Fibroblast of gingiva (primary cell): ENCODE data around the gene CACNA1B.

Experiments
- DNase-seq: peaks from one replicate; pipeline ENCODE4 v3.0.0-alpha.2; 2011; ENCODE audit warnings: low read depth

The CACNA1B gene

DNA sequence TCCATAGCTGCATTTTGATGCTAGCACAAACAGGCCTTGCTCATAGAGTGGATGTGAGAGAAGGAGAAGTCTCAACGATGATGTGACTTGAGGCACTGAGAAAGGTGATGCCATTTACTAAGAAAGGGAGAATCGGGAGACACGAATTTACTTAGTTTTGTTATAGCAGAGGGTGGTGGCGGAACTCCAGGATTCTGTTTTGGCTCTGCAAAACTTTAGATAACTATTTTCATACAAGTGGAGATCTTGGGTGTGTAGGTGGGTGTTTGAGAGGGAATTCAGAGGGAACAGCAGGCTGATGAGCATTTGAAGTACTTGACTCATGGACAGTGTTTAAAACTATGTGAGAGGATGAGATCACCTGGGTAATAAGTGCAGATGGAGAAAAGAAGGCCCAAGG is 43.2 kb downstream of the CACNA1B start:
- DNase-seq = no peak

DNA sequence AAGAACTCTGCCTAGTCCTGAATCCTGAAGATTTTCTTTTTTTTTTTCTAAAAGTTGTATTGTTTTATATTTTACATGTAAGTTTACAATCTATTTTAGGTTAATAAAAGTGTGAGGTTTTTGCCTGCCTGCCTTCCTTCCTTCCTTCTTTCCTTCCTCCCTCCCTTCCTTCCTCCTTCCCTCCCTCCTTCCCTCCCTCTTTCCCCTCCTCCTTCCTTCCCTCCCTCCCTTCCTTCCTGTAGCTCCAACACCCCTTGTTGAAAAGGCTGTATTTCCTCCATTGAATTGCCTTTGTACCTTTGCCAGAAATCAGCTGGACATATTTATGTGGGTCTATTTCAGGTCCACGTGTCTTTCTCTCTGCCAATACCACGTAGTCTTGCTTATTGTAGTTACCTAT is 46.6 kb downstream of the CACNA1B start:
- DNase-seq = no peak

DNA sequence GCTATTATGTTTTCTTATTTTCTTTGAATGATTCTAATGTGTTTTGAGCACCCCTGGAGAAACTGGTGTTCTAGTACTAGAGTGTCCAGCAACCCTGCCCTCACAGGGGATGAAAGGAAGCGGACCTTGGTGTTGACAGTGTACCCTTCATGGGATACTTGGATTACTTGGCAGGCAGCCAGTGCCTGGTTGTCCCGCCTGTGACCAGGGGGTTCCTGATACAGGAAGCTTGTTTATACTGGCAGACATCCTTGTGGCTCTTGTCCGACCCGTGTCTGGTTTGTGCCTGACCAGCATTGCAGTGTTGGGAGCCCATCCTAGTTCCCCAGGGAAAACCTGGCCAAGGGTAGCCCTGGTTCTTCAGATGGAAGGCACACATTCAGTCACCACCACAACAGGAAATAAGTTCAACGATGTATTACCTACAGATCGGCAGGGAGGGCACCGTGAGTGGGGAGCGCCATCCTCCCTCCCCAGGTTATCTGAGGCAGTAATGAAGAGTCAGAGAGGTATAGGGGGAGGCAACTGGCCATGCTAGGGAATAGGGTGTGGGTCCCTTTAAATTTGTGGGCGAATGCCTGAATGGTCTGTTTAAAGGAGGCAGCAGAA is 47.3 kb downstream of the CACNA1B start:
- DNase-seq = no peak

DNA sequence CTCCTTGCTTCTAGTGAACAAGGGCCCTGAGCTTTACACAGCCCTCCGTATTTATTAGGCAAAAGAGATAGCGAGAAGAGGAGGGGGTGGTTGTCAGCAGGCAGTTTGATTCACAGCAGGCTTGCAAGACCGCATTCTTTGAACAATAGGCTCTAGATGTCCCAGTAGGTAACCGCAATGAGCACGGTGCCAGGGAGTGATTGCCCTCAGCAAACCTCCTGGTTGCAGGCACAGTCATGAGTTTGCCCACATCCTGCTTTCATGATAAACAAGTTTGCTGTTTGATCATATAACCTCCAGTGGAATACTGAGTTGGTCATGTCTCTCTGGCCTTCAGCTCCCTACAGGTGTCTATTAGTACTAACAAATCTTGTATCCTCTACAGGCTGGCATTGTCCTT is 66.1 kb downstream of the CACNA1B start:
- DNase-seq = no peak

DNA sequence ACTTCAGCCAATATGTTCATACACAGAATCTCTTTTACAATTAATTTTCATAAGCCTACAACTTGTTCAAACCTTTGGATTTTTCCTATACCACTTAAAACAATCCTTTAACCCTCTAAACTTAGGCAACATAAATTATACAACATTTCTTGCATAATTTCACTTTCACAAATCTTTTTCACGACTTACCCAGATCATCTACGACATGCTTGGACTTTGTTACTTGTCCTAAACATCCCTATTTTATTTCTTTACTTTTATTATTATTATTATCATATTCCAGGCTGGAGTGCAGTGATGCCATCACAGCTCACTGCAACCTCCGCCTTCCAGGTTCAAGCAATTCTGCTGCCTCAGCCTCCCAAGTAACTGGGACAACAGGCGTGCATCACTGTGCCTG is 68.0 kb downstream of the CACNA1B start:
- DNase-seq = no peak

DNA sequence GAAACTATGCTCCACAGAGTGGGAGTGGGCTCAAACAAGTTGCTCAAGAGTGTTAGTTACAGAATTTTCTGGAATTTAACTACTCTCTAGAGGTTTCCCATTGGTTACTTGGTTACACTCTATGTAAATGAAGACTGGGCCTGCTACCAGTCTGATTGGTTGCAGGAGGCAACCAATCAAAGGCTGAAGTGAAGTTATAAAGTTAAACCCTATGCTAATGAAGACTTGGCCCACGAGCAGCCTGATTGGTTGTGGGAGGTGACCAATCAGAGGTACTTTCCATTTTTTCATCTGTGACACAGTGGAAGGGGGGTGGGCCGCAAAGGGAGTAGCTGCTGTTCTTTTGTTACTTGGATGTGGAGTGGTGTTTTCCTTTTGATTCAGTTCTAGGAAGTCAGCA is 69.4 kb downstream of the CACNA1B start:
- no peak for DNase-seq

DNA sequence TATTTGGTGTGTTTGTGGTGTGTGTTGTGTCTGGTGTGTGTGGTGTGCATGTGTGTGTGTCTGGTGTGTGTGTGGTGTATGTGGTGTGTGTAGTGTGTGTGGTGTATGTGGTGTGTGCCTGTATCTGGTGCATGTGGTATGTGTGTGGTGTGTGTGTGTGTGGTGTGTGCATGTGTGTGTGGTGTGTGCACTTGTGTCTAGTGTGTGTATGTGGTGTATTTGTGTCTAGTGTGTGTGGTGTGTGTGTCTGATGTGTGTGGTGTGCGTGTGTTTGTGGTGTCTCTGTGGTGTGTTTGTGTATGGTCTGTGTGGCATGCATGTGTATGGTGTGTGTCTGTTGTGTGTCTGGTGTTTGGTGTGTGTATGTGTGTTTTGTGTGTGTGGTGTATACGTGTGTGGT is 71.1 kb downstream of the CACNA1B start:
- no peak for DNase-seq

DNA sequence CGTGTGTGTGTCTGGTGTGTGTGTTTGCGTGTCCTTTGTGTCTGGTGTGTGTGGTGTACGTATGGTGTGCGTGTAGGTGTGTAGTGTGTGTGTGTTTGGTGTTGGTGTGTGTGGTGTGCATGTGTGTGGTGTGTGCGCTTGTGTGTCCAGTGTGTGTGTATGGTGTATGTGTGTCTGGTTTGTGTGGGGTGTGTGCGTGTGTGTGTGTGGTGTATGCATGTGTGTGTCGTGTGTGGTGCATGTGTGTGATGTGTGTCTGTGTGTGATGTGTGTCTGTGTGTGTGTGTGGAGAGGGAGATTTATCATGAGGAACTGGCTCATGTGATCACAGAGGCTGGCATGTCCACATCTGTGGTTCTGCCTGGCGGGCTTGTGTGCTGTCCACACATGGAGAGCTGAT is 71.7 kb downstream of the CACNA1B start:
- DNase-seq = no peak

DNA sequence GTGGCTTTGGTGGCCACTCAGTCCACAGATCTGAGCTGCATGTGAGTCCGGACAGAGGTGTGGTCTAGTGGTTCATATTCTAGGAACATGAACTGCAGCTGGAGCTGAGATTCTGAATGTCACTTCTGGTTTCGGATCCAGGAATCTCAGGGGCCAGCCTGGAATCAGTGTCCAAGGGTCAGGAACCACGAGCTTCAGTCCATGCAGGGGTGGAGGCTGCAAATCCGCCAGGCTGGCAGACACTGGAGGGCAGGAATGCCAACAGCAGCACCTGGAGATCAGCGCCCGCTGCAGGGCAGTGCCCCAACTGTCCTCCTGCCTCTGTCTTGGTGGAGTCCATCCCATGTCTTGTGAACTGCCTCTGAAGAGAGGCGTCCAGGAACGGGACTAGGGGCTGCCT is 73.5 kb downstream of the CACNA1B start:
- DNase-seq = no peak

DNA sequence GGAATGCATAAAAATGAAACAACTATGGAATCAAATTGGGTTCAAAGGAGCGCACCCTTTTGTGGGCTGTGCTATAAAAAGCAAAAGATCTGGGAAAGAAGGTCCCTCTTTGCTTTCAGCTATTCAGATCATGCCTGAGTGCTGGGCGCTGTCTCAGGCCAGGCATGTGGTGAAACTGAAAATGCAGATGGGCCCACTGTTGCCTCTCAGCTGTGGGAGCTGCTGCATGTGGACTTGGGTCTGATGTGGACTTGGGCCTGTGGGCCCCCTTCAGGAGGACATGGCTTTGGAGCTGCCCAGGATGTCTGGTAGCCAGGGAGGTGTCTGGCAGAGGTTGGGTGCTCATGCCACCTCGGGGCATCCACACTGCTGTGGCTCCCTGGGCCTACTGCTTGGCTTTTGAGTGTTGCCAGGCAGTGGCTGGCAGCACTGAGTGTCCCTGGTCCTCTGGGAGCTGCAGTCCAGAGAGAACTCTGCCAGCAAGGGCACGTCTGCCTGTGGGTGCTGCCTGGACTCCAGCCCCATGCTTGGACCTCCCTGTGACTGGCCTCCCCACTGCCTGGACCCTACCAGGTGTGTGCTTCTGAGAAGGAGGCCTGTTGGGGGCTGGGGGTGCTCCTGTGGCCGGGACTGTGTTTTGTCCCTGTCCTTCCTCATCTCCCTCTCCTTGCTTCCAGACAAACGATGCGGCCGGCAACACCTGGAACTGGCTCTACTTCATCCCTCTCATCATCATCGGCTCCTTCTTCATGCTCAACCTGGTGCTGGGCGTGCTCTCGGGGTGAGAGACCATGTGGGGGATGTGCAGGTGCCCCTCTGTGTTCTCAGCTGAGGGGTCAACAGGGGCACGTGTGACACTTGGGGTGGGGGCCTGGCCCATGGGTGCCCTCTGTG is 74.3 kb downstream of the CACNA1B start:
- DNase-seq = no peak

DNA sequence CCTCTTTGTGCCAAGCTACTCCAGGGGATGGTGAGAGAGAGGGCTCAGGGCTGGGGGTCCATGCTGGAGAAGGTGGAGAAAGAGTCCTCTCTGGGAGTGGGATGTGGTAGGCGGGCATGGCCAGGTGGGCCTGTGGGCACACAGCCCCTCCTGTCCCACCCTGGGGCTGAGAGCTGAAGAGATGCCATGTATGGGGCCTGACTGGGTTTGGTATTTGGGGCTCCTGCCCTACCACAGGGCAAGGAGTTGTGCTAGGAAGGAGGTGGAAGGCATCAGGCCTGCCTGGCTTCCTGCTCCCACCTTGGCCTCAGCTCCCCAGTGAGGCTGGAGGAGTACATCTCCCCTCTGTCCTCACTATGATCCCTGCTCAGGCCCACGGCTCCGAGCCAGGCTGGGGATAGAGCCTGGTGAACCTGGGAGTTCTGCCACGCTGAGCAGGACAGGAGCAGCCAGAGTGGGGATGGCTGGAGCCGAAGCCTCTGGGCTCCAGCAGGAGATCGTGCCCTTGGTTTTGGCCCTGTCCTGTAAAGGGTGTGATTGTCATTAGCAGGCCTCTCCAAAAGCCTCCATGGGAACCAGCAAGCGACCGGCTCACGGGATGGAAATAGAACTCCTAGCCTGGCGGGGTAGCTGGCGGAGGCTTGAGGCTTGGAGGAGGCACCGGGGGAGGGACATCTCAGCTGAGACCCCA is 75.5 kb downstream of the CACNA1B start:
- DNase-seq = no peak

DNA sequence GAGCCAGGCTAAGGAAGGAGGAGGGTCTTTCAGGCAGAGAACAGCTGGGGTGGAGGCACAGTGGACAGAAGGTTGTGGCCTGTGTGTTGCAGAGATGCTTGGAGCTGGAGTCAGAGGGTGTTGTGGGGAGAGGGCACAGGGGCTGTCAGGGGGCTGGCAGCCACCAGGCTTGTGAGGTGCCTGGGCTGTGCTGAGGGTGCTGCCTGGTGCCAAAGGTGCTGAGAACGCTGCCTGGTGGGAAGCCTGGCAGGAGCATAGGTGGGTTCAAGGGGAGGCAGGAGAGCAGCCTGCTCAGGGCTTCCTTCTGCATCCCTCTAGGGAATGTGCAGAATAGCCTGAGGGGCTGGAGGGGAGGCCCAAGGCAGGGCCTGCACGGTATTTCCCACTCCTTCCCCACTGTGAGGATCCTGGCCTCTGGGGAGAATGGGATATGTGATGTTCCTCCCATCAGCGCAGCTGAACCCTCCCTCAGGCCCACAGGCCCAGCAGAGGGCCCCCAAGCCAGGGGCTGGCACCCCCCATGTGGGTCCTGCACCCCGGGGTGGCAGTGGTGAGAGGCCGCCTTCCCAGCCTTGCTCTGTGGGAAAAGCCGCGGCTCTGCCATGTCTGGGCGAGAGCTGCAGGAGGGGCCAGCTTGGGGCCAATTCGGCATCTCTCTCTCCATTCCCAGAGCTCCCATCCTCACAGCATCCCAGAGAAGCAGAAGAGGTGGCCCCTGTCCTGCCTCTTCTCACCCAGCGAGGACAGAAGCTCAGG is 76.3 kb downstream of the CACNA1B start:
- no peak for DNase-seq

DNA sequence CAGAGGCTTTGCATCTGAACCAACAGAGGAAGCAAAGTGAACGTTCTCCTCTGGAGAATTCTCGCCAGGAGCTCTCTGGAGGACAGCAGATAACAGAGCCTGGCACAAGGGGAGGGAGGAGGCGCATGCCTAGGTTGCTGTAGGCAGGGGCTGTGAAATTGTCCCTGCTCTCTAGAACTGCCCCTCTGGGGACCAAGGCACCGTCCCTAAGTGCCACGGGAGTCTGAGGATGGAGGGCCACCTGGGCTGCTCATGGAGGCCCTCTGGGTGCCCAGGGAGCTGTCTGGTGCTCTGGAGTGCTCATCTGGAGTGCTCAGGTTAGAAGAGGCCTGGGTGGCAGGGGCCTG is 77.6 kb downstream of the CACNA1B start:
- DNase-seq = no peak

DNA sequence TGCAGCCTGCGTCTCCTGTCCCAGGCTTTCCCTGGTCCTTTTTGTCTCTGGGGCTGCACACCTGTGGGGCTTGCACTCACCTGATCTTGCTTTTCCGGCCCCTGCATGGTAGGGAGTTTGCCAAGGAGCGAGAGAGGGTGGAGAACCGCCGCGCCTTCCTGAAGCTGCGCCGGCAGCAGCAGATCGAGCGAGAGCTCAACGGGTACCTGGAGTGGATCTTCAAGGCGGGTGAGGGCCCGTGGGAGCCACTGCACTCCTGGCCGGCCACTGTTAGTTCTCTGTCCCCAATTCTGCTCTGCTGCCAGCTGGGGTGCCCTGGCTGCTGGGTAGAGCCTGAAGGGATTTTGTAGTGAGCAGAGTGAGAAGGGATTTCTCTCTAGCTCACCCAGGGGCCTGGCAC is 78.0 kb downstream of the CACNA1B start:
- DNase-seq = no peak

DNA sequence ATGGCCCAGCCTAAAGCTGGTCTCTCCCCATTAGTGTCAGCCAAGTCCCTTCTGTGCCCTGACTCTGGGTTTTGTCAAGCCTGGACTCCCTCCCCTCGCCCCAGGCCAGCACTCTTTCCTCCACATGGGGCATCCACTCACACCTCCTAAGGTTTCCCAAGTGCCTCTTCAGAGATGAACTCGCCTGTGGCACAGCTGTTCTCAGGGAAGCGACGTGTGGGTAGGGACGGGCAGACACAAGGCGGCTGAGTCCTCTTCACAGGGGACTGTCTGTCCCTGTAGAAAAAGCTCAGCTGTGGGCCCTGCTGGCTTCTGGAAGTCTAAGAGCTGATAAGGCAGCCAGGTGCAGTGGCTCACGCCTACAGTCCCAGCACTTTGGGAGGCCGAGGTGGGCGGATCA is 78.5 kb downstream of the CACNA1B start:
- no peak for DNase-seq

DNA sequence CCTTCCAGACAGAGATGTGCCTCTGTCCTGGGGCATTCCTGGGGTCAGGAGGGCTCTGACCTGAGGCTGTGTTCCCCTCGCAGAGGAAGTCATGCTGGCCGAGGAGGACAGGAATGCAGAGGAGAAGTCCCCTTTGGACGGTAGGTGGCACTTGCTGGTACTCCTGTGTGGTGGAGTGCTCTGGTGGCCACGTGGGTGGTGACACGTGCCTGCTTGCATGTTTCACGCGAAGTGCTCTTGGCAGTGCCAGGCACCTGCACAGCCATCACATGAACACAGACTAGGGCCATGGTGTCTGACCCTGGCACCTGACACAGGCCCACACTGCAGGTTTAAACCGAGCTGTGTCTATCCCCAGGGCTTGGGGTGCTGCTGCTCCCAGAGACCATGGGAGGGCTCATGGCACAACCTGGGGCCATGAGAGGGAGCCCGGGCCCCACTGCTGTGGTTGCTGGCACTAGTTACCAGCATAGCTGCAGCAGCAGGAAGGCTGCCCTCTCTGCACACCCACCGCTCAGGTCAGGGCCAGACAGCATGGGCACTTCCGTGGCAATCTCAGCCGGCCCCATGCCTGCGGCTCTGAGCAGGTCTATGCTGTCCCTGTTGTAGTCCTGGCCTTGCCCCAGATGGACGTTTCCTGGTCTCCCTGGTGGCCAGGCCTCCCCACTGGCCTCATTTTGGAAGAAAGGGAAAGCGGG is 79.3 kb downstream of the CACNA1B start:
- no peak for DNase-seq

DNA sequence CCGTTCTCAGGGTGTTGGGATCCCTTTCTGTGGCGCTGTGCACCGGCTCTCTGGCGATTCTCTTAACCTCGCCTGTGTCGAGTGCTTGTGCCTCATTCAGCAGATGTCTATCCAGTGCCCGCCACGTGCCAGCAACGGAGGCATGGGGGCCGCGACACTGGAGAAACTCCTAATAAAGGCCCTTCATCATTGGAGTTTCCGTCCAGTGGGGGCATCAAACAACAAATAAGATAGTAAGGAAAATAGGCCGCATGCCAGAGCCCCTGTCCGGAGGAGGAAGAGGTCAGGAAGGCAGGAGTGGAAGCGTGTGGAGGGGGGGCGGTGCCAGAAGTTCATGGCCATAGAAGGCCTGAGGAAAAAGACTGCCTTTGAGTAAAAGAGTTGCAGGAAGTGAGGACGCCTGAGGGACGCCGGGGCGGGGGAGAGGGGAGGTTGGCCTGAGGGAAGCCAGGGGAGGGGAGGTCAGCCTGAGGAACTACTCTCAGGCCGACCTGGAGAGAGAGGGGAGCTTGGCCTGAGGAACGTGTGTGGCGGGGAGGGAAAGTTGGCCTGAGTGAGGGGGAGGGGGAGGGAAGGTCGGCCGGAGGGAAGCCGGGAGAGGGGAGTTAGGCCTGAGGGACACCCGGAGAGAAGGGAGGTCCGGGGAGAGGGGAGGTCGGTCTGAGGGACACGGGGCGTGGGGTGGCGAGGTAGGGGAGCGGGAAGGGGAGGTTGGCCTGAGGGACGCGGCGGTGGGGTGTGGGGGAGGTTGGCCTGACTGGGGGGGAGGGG is 82.2 kb downstream of the CACNA1B start:
- no peak for DNase-seq

DNA sequence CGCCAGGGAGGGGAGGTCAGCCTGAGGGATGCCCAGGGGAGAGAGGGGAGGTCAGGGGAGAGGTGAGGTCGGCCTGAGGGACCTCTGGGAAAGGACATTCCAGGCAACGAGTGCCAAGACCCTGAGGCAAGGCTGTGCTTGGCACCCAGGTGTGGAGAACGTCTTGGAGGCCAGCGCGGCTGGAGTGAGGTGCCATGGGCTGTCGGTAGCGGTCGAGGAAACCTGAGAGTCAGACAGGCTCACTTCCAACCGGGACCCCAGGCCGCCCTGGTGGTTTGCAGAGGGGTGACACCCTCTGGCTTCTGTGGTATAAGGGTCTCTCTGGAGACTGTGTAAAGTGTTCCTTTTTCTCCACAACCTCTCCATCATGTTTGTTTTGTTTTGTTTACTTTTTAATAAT is 82.9 kb downstream of the CACNA1B start:
- no peak for DNase-seq

DNA sequence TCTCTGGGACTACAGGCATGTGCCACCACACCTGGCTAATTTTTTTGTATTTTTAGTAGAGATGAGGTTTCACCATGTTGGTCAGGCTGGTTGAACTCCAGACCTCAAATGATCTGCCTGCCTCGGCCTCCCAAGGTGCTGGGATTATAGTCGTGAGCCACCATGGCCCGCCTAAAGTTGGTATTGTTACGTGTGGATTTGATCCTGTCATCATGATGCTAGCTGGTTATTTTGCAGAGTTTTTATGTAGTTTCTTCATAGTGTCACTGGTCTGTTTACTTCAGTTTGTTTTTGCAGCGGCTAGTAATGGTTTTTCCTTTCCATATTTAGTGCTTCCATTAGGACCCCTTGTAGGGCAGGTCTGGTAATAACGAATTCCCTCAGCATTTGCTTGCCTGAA is 85.9 kb downstream of the CACNA1B start:
- DNase-seq = no peak

DNA sequence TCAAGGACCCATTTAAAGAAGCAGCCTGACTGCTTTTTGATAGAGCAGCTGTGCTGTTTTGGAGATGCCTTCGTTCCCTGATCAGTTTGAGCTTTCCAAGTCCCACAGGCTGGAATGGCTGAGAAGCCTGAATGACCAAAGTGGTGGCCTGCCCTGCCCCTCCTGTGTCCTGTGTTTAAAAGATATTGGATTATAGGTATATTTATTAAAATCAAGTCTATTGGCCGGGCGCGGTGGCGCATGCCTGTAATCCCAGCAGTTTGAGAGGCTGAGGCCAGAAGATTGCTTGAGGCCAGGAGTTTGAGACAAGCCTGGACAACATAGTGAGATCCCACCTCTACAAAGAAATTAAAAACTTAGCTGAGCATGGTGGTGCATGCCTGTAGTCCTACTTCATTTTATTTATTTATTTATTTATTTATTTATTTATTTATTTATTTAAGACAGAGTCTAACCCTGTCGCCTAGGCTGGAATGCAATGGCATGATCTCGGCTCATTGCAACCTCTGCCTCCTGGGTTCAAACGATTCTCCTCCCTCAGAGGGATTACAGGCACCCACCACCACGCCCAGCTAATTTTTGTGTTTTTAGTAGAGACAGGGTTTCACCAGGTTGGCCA is 87.7 kb downstream of the CACNA1B start:
- no peak for DNase-seq
